CD4-positive, alpha-beta T cell treated with Interleukin-4 for 4 hours (primary cell): Measurements from ENCODE around the gene FHL1.
A peak's percentile ranks its signal among the peaks of the same experiment; 100 is the strongest.
"Not testable (repeated sequence)": the region's sequence is repeated elsewhere in the genome, so short reads cannot be mapped to it uniquely, and the experiment has no call there.

Experiments used
- DNase-seq: peaks from one replicate; pipeline ENCODE4 v3.0.0-alpha.2; 2020

FHL1 gene

GRCh38 chrX:136147976-136148375 lies 643 bp downstream of the FHL1 start:
- DNase-seq, result no peak

GRCh38 chrX:136148391-136148790 lies 1.1 kb downstream of the FHL1 start:
- no peak for DNase-seq

- no peak for DNase-seq
Measured at GRCh38 chrX:136154998-136155397, 7.7 kb downstream of the FHL1 start.

DNA sequence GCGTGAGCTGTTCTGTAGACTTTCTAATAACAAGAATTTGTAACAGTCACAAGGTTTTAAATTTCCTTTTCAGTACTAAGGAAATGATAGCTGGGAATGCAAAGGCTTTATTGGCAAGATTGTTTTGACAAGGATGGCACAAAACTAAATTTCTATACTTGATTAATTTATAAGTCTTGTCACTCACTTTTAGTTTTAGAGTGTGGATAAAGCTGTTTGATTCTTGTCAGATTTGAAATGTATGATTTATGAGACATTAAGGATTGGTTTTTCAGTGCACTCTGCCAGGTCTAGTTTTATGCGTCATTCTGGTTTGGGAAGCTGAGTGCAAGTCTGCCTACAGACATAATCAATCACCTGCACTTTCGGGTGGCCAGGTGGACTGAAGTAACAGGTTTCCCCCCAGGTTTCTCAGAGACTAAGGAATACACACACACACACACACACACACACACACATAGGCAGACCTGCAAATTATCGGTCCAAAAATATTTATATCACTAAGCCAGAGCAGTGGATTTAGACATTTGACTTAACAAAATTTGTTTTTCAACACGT lies 9.3 kb downstream of the FHL1 start:
- no peak for DNase-seq

DNA sequence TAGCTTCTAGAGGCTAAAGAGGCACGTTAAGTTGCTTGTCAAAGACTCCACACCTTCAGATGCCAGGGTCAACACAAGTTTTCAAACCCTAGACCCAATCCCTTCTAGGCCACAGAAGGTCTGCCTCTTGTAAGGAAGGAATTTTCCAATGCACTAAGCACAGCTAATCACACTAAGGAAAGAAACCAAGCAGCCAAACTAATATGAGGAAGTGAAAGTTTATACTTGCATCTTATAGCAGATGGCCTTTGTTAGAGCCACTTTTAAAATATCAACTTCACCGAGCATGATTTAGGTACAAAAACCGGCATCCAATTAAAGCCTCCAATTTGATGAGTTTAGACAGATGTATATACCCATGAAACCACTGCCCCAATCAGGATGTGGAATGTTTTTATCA lies 9.9 kb downstream of the FHL1 start:
- no peak for DNase-seq

DNA sequence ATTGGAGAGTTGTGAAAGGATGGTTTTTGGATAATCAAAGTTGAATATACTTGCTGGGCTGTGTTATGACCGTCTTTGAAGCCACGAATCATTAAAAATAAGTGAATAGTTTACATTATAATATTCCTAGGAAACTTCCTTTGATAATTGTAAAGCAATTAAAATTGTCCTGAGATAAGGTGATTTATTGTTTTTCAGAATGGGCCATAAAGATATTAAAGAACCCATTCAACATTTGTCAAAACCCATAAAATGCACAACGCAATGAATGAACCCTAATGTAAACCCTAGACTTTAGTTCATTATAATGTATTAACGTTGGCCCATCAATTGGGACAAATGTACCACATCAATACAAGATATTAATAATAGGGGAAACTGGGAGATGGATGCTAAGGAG lies 11.4 kb downstream of the FHL1 start:
- no peak for DNase-seq

DNA sequence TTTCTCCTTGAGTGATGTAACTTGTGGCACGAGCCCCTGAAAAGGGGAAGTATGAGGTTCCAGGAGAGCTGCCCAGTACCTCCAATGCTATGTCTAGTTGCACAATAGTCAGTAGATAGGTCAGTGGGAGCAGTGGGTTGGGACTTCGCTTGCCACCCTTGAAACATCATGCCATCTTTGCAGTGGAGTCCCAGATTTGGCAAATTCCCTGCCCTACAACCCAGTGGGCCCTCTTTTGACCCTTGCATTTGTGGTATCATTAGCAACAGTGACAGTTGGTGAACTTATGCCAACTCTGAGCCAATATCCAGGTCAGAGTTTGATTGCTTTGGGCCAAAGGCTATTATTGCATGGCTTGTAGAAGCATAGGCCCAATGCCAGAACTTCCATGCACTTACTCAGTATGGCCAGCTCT lies 12.3 kb downstream of the FHL1 start:
- DNase-seq, result no peak

DNA sequence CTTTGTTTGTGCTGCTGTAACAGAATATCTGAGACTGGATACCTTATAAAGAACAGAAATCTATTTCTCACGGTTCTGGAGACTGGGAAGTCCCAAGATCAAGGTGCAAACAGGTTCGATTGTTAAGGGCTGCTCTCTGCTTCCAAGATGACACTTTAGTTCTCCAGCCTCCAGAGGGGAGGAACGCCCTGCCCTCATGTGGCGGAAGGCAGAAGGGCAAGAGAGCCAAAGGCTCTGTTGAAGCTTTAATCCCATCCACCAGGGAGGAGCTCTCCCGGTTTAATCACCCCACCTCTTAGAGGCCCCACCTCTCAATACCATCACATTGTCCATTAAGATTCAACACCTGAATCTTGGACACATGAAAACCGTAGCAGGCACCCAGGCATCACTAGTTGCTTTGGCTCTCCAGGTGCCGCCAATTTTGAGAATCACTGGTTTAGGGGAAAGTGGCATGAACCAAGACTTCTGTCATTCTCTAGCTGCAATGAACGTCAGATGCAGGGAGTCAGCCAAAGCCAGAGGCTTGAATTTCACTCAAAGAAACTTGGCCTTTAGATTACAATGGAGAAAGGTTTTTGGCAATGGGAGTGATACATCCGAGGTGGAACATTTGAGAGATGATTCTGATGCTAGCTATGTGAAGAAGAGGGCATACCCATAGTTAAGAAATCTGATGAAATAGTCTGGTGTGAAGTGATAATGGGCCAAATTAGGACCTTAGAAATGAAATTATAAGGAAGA lies 15.7 kb downstream of the FHL1 start:
- peak; percentile 35 for DNase-seq

GRCh38 chrX:136163689-136164088 lies 16.4 kb downstream of the FHL1 start:
- DNase-seq, result no peak

GRCh38 chrX:136165406-136165805 lies 18.1 kb downstream of the FHL1 start:
- DNase-seq, result no peak

- no peak for DNase-seq
Measured at GRCh38 chrX:136166221-136166855, 19.0 kb downstream of the FHL1 start.

- DNase-seq, result not testable (repeated sequence)
Measured at GRCh38 chrX:136167989-136168388, 20.7 kb downstream of the FHL1 start.

- DNase-seq, result no peak
Measured at GRCh38 chrX:136168929-136169735, 21.8 kb downstream of the FHL1 start.

GRCh38 chrX:136170139-136170800 lies 22.9 kb downstream of the FHL1 start:
- DNase-seq, result no peak

- no peak for DNase-seq
Measured at GRCh38 chrX:136171420-136171819, 24.1 kb downstream of the FHL1 start.

- DNase-seq, result no peak
Measured at GRCh38 chrX:136176399-136176825, 29.1 kb downstream of the FHL1 start.

DNA sequence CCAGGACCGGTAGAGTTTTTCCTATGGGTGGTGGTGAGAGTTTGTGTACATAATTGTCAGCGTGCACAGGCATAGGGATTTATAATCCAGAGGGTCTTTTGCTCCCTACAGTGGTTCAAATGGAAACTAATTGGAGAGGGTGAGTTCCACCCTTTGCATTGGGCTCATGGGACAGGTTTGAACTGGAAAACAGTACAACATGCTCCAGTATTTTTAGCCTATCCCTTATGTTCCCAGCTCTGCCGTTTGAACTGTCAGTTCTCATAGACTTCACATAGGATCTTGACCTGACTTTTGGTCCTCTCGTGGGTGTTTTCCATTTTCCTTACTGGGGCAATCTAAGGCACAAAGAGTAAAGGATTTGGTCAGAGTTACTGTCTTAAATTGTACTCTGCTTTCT lies 31.8 kb downstream of the FHL1 start:
- DNase-seq, result no peak

DNA sequence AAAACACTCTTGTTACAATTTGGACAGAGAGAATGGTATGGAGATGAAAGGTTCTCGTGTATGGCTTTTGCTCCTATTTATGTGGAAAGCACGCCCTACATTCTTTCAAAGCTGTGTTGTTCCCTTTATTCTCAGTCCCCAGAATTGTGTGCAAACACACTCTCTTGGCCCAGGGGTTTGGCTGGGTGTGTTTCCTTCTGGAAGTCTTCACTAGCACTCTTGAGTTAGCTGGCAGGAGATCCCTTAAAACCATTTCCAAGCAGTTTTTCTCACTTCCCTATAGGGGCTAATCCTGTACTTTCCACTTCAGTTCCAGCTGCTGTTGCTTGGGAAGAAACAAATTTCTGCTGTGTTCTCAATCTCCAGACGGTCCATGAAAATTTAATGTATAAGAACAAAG lies 35.1 kb downstream of the FHL1 start:
- no peak for DNase-seq

DNA sequence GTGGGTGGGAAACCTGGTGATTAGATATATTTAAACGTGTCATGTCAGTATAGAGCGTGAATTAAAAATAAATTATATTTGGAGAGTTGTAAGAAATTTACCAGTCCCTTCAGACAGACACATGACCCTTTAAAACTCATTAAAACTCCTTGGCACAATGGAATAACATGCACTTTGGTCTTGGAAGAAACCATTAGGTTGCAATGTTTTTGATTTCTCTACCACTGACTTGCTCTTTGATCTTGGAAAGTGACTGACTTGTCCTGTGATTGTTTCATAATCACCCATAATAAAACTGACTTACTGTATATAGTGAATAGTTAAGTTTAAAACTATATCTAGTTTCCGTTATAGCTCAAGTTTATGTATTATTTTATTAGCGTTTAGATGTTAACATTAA lies 35.8 kb downstream of the FHL1 start:
- DNase-seq, result no peak

GRCh38 chrX:136183917-136184316 lies 36.6 kb downstream of the FHL1 start:
- no peak for DNase-seq

- DNase-seq, result no peak
Measured at GRCh38 chrX:136185401-136186022, 38.2 kb downstream of the FHL1 start.

- no peak for DNase-seq
Measured at GRCh38 chrX:136186023-136186413, 38.7 kb downstream of the FHL1 start.

DNA sequence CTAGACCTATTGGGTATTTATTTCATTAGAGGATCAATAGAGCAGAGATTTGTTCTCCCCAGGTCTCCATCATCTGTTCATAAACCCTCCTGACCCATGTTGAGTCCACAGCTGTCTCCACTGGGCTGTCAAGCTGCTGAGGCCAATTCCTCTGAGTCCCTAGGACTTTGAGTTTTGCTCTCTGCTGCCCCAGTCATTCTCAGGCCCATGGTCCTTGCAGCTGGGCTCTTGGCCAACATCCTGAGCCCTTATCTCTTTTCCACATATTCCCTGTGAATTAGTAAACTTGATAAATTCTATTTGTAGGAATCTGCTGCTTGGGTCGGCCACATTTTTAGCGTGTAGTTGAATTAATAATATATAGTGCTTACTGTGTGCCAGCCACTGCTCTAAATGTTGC lies 41.9 kb downstream of the FHL1 start:
- no peak for DNase-seq
